PFSK-1 (cell line): Measurements from ENCODE around the gene C22orf42.

Experiments
- FOXP2 ChIP-seq: optimal IDR thresholded peaks from 2 replicates; pipeline ENCODE3; 2011; ENCODE audit warnings: borderline replicate concordance, control low read depth, inconsistent platforms; ENCODE audit not compliant: insufficient read depth; ENCODE audit errors: extremely low read length, extremely low read depth
- POLR2AphosphoS5 ChIP-seq: IDR thresholded peaks from 2 replicates; pipeline ENCODE4 v1.6.1; 2012; ENCODE audit warnings: low read depth, mild to moderate bottlenecking, control low read depth, low read length, moderate library complexity
- TAF1 ChIP-seq: IDR thresholded peaks from 2 replicates; pipeline ENCODE4 v1.6.1; 2012; ENCODE audit warnings: low read length, control low read depth, borderline replicate concordance; ENCODE audit not compliant: insufficient read depth
- TF ChIP-seq, protein P1 (sequence below), 2 experiments: IDR thresholded peaks; 2 replicates each; pipeline versions ENCODE4 v1.6.1 to v1.8.0; 2011 to 2012; ENCODE audit warnings: low read depth in 2 of 2, low read length in 2 of 2, control low read depth in 1 of 2, inconsistent platforms in 1 of 2, mild to moderate bottlenecking in 1 of 2, moderate library complexity in 1 of 2; ENCODE audit not compliant: insufficient read depth in 1 of 2

GRCh38 chr22:32122899-32123298, 36.2 kb downstream of the C22orf42 start:
- TF ChIP-seq POLR2AphosphoS5, result no peak
- no peak for TF ChIP-seq TAF1
- TF ChIP-seq, protein P1, sequence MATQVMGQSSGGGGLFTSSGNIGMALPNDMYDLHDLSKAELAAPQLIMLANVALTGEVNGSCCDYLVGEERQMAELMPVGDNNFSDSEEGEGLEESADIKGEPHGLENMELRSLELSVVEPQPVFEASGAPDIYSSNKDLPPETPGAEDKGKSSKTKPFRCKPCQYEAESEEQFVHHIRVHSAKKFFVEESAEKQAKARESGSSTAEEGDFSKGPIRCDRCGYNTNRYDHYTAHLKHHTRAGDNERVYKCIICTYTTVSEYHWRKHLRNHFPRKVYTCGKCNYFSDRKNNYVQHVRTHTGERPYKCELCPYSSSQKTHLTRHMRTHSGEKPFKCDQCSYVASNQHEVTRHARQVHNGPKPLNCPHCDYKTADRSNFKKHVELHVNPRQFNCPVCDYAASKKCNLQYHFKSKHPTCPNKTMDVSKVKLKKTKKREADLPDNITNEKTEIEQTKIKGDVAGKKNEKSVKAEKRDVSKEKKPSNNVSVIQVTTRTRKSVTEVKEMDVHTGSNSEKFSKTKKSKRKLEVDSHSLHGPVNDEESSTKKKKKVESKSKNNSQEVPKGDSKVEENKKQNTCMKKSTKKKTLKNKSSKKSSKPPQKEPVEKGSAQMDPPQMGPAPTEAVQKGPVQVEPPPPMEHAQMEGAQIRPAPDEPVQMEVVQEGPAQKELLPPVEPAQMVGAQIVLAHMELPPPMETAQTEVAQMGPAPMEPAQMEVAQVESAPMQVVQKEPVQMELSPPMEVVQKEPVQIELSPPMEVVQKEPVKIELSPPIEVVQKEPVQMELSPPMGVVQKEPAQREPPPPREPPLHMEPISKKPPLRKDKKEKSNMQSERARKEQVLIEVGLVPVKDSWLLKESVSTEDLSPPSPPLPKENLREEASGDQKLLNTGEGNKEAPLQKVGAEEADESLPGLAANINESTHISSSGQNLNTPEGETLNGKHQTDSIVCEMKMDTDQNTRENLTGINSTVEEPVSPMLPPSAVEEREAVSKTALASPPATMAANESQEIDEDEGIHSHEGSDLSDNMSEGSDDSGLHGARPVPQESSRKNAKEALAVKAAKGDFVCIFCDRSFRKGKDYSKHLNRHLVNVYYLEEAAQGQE (IDR thresholded peaks at IDR 0.05; ENCODE audit: insufficient read depth in 1 of 2, low read depth in 2 of 2, low read length in 2 of 2), result no peak
- no peak for TF ChIP-seq FOXP2
